Adrenal gland (tissue), 12 donors: Measurements from ENCODE around the gene ASAP2. TPM values are rescaled to one million over a fixed set of nuclear protein-coding genes. Genes with fewer than 3 reads are reported as not detected.

ENCODE experiments used
- DNase-seq, 7 donors: peaks; one replicate each; pipeline ENCODE4 v3.0.0-alpha.2; 2019 to 2020
- H3K27ac ChIP-seq, 5 donors: fragments of 200-600 bp; sonication (generic) in 4 of 5; 1 replicate in 3 of 5; 2 replicates in 2 of 5; pipeline versions ENCODE4 v1.5.1 to v1.8.0; 2016 to 2020; ENCODE audit warnings: mild to moderate bottlenecking in 1 of 5
- H3K27me3 ChIP-seq: fragments of 200-600 bp; 2 replicates; pipeline ENCODE4 v1.8.0; 2021
- H3K36me3 ChIP-seq, 2 donors: fragments of 200-600 bp; replicated peaks in 1 of 2; 1 replicate in 1 of 2; 2 replicates in 1 of 2; pipeline versions ENCODE4 v1.5.1 to v1.8.0; 2018 to 2022
- H3K4me1 ChIP-seq, 2 donors: fragments of 200-600 bp; replicated peaks in 1 of 2; 1 replicate in 1 of 2; 2 replicates in 1 of 2; pipeline versions ENCODE4 v1.5.1 to v1.8.0; 2018 to 2021
- H3K4me3 ChIP-seq, 4 donors: fragments of 200-600 bp; sonication (generic) in 3 of 4; one replicate each; pipeline ENCODE4 v1.5.1; 2016 to 2018
- H3K9me3 ChIP-seq, 3 donors: fragments of 200-600 bp; sonication (generic) in 1 of 3; replicated peaks in 1 of 3; 1 replicate in 2 of 3; 2 replicates in 1 of 3; pipeline versions ENCODE4 v1.5.1 to v1.8.0; 2016 to 2021
- CTCF ChIP-seq, 6 experiments: fragments of 450-650 bp in 4 of 6; fragments of 200-600 bp in 2 of 6; sonication (generic) in 1 of 6; IDR thresholded peaks; 1 replicate in 5 of 6; 2 replicates in 1 of 6; pipeline versions ENCODE4 v1.5.1 to v1.8.0; 2016 to 2021; ENCODE audit warnings: antibody characterized with exemption in 6 of 6, mild to moderate bottlenecking in 2 of 6, moderate library complexity in 1 of 6
- POLR2A ChIP-seq, 2 donors: fragments of 450-650 bp; IDR thresholded peaks; one replicate each; pipeline ENCODE4 v1.6.1; 2017; ENCODE audit warnings: antibody characterized with exemption in 2 of 2, mild to moderate bottlenecking in 2 of 2, moderate library complexity in 1 of 2
- whole genome bisulfite sequencing, 4 donors: extraction: QIAGEN DNeasy Blood & Tissue Kit in 2 of 4; methylation state at CpG; one replicate each; pipeline versions ENCODE4 v1.1.5 to v1.1.7; 2013 to 2017; 5-methylcytosine and 5-hydroxymethylcytosine counted together
- intact Hi-C, 2 donors: fragments of 100-400 bp; cut with DNase I; formaldehyde crosslinking; loops; one replicate each; pipeline versions ENCODE4 v1.14.1 to v1.15.0; 2022 to 2023
- polyA plus RNA-seq, 3 donors: library from polyadenylated mRNA; stranded (reverse); fragments of 200-250 nt in 2 of 3; fragments of 350-450 nt in 1 of 3; fragmentation: Illumina TruSeq in 1 of 3; extraction: RNeasy Lipid Tissue Mini Kit (QIAGEN cat#74804) in 1 of 3; gene quantifications; one replicate each; pipeline ENCODE4 v1.2.3, GENCODE V29; 2013 to 2014
- total RNA-seq, 9 donors: library from RNA; depleted of rRNA in 4 of 9; stranded (reverse); fragments of >200 nt in 4 of 9; fragments of 120-200 nt in 1 of 9; fragmentation: NEBNext Ultra II Directional in 1 of 9; extraction: Animal tissue kit (Norgen Biotek cat#: 25700) in 1 of 9; gene quantifications; one replicate each; pipeline versions ENCODE4 v1.1.0 to v1.2.4, GENCODE V29; 2013 to 2023
- donor health status: healthy with polysubstance abuse.
- donor health status: Bipolar disorder and iron deficiency.
- donor health status: DM: yes; HTN: yes; CAD: no.
- donor health status: DM: no; HTN: no; CAD: no.
- donor health status: DM: no; HTN: no; CAD: no.
- donor health status: DM: yes; HTN: yes; CAD: no.

ASAP2 gene
- total and polyA plus RNA-seq, 12 donors: 5.4 to 12.9 (median 7.7) TPM

- DNase-seq: peak in 2 of 7 donors; percentile 8 to 36
- intact Hi-C loops: no loop called here
- WGBS, 4 donors: 82 to 96% (median 89%) methylated on average over 3 of the region's 3 CpGs
Observed at GRCh38 chr2:9196637-9197036, 10.0 kb upstream of the ASAP2 start.

DNA sequence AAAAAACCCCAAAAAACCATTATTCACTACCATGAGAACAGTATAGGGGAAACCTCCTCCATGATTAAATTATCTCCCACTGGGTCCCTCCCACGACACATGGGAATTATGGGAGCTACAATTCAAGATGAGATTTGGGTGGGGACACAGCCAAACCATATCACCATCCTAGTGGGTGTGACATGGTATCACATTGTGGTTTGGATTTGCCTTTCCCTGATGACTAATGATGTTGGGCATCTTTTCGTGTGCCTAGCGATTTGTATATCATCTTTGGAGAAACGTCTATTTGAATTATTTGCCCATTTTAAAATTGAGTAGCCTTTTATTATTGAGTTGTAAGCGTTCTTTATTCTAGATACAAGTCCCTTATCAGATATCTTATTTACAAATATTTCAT, 8.7 kb upstream of the ASAP2 start:
- H3K36me3 ChIP-seq: no peaks in the 10 kb centered on the region
- no peaks in the 10 kb centered on the region for H3K4me1 ChIP-seq
- peak in 1 of 7 donors; percentile 10 for DNase-seq
- no peaks in the 10 kb centered on the region for H3K9me3 ChIP-seq
- no peak for TF ChIP-seq POLR2A (IDR thresholded peaks at IDR 0.05)
- no peak for TF ChIP-seq CTCF (IDR thresholded peaks at IDR 0.05)
- H3K27ac ChIP-seq: no peak overlapping the region
- H3K27me3 ChIP-seq: no peaks in the 10 kb centered on the region
- 80 to 91% (median 84%) methylated on average over 5 of the region's 5 CpGs for WGBS, 4 donors
- H3K4me3 ChIP-seq: no peak overlapping the region
- intact Hi-C loops: no loop called here

More at GRCh38 chr2:9196637-9197036, 10.0 kb upstream of the ASAP2 start:
- Histone ChIP-seq H3K4me1 (peaks cover 0 to 4% of the 10 kb centered on the region in 2 donors), H3K27me3 (no peaks in the 10 kb centered on the region), H3K9me3 (no peaks in the 10 kb centered on the region), H3K27ac (no peak overlapping the region), H3K4me3 (no peak overlapping the region), H3K36me3 (no peaks in the 10 kb centered on the region)
- TF ChIP-seq CTCF (IDR thresholded peaks at IDR 0.05) (no peak), POLR2A (IDR thresholded peaks at IDR 0.05) (no peak)

GRCh38 chr2:9199716-9200632, 6.6 kb upstream of the ASAP2 start:
- no peaks in the 10 kb centered on the region for H3K36me3 ChIP-seq
- TF ChIP-seq POLR2A (IDR thresholded peaks at IDR 0.05) (no peak), CTCF (IDR thresholded peaks at IDR 0.05) (no peak)
- no peak overlapping the region for H3K27ac ChIP-seq
- H3K4me3 ChIP-seq: no peak overlapping the region
- WGBS, 4 donors: 73 to 81% (median 79%) methylated on average over 7 to 9 of the region's 9 CpGs
- no peaks in the 10 kb centered on the region for H3K4me1 ChIP-seq
- H3K9me3 ChIP-seq: no peaks in the 10 kb centered on the region
- DNase-seq: no peak
- H3K27me3 ChIP-seq: no peaks in the 10 kb centered on the region
- intact Hi-C loops: loop anchor here (10.0 kb wide), 1 partner anchor 135 kb away; no protein-coding TSS in a partner anchor

GRCh38 chr2:9200633-9201015, 6.0 kb upstream of the ASAP2 start:
- no peaks in the 10 kb centered on the region for H3K9me3 ChIP-seq
- no peak for TF ChIP-seq POLR2A (IDR thresholded peaks at IDR 0.05)
- no peak for TF ChIP-seq CTCF (IDR thresholded peaks at IDR 0.05)
- H3K27ac ChIP-seq: no peak overlapping the region
- intact Hi-C loops: loop anchor here (10.0 kb wide), 1 partner anchor 134 kb away; no protein-coding TSS in a partner anchor
- no peaks in the 10 kb centered on the region for H3K4me1 ChIP-seq
- WGBS, 4 donors: 78 to 89% (median 85%) methylated on average over 4 of the region's 4 CpGs
- no peaks in the 10 kb centered on the region for H3K27me3 ChIP-seq
- H3K36me3 ChIP-seq: no peaks in the 10 kb centered on the region
- H3K4me3 ChIP-seq: no peak overlapping the region
- no peak for DNase-seq
